Adrenal gland (tissue), 12 donors: ENCODE results near the gene ACER1. TPM values are rescaled to one million over a fixed set of nuclear protein-coding genes. Genes with fewer than 3 reads are reported as not detected.
"Not testable (repeated sequence)": the region's sequence is repeated elsewhere in the genome, so short reads cannot be mapped to it uniquely, and the experiment has no call there.

Experiments
- DNase-seq, 7 donors: peaks; one replicate each; pipeline ENCODE4 v3.0.0-alpha.2; 2019 to 2020
- H3K27ac ChIP-seq, 5 donors: fragments of 200-600 bp; sonication (generic) in 4 of 5; 1 replicate in 3 of 5; 2 replicates in 2 of 5; pipeline versions ENCODE4 v1.5.1 to v1.8.0; 2016 to 2020; ENCODE audit warnings: mild to moderate bottlenecking in 1 of 5
- H3K27me3 ChIP-seq: fragments of 200-600 bp; 2 replicates; pipeline ENCODE4 v1.8.0; 2021
- H3K36me3 ChIP-seq, 2 donors: fragments of 200-600 bp; replicated peaks in 1 of 2; 1 replicate in 1 of 2; 2 replicates in 1 of 2; pipeline versions ENCODE4 v1.5.1 to v1.8.0; 2018 to 2022
- H3K4me1 ChIP-seq, 2 donors: fragments of 200-600 bp; replicated peaks in 1 of 2; 1 replicate in 1 of 2; 2 replicates in 1 of 2; pipeline versions ENCODE4 v1.5.1 to v1.8.0; 2018 to 2021
- H3K4me3 ChIP-seq, 4 donors: fragments of 200-600 bp; sonication (generic) in 3 of 4; one replicate each; pipeline ENCODE4 v1.5.1; 2016 to 2018
- H3K9me3 ChIP-seq, 3 donors: fragments of 200-600 bp; sonication (generic) in 1 of 3; replicated peaks in 1 of 3; 1 replicate in 2 of 3; 2 replicates in 1 of 3; pipeline versions ENCODE4 v1.5.1 to v1.8.0; 2016 to 2021
- POLR2A ChIP-seq, 2 donors: fragments of 450-650 bp; IDR thresholded peaks; one replicate each; pipeline ENCODE4 v1.6.1; 2017; ENCODE audit warnings: antibody characterized with exemption in 2 of 2, mild to moderate bottlenecking in 2 of 2, moderate library complexity in 1 of 2
- WGBS, 4 donors: extraction: QIAGEN DNeasy Blood & Tissue Kit in 2 of 4; methylation state at CpG; one replicate each; pipeline versions ENCODE4 v1.1.5 to v1.1.7; 2013 to 2017; 5-methylcytosine and 5-hydroxymethylcytosine counted together
- intact Hi-C, 2 donors: fragments of 100-400 bp; cut with DNase I; formaldehyde crosslinking; loops; one replicate each; pipeline versions ENCODE4 v1.14.1 to v1.15.0; 2022 to 2023
- polyA plus RNA-seq, 3 donors: library from polyadenylated mRNA; stranded (reverse); fragments of 200-250 nt in 2 of 3; fragments of 350-450 nt in 1 of 3; fragmentation: Illumina TruSeq in 1 of 3; extraction: RNeasy Lipid Tissue Mini Kit (QIAGEN cat#74804) in 1 of 3; gene quantifications; one replicate each; pipeline ENCODE4 v1.2.3, GENCODE V29; 2013 to 2014
- total RNA-seq, 9 donors: library from RNA; depleted of rRNA in 4 of 9; stranded (reverse); fragments of >200 nt in 4 of 9; fragments of 120-200 nt in 1 of 9; fragmentation: NEBNext Ultra II Directional in 1 of 9; extraction: Animal tissue kit (Norgen Biotek cat#: 25700) in 1 of 9; gene quantifications; one replicate each; pipeline versions ENCODE4 v1.1.0 to v1.2.4, GENCODE V29; 2013 to 2023
- TF ChIP-seq, protein P1 (sequence below), 6 experiments: fragments of 450-650 bp in 4 of 6; fragments of 200-600 bp in 2 of 6; sonication (generic) in 1 of 6; IDR thresholded peaks; 1 replicate in 5 of 6; 2 replicates in 1 of 6; pipeline versions ENCODE4 v1.5.1 to v1.8.0; 2016 to 2021; ENCODE audit warnings: antibody characterized with exemption in 6 of 6, mild to moderate bottlenecking in 2 of 6, moderate library complexity in 1 of 6
- donor health status: healthy with polysubstance abuse.
- donor health status: Bipolar disorder and iron deficiency.
- donor health status: DM: yes; HTN: yes; CAD: no.
- donor health status: DM: no; HTN: no; CAD: no.
- donor health status: DM: no; HTN: no; CAD: no.
- donor health status: DM: yes; HTN: yes; CAD: no.

The ACER1 gene
- total and polyA plus RNA-seq, 12 donors = 0.11 to 0.16 TPM; not detected in 10

DNA sequence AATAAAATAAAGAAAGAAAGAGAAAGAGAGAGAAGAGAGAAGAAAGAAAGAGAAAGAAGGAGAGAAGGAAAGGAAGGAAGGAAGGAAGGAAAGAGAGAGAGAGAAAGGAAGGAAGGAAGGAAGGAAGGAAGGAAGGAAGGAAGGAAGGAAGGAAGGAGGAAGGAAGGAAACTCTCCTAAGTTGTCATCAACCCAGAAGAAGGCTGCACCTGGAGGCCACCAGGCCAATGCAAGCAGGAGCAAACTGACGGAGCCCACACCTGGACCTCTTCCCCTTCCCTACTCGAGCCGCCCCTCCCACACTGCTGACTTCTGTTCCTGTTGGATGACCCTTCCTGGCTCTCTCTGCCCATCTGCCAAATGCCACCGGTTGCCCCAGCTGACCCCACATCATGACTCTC lies 8.7 kb downstream of the ACER1 start:
- Histone ChIP-seq H3K27me3 (peaks cover 6% of the 10 kb centered on the region), H3K9me3 (no peaks in the 10 kb centered on the region), H3K4me1 (no peaks in the 10 kb centered on the region), H3K36me3 (no peaks in the 10 kb centered on the region), H3K4me3 (no peak overlapping the region), H3K27ac (no peak overlapping the region)
- no peak for TF ChIP-seq POLR2A (IDR thresholded peaks at IDR 0.05)
- TF ChIP-seq, protein P1, sequence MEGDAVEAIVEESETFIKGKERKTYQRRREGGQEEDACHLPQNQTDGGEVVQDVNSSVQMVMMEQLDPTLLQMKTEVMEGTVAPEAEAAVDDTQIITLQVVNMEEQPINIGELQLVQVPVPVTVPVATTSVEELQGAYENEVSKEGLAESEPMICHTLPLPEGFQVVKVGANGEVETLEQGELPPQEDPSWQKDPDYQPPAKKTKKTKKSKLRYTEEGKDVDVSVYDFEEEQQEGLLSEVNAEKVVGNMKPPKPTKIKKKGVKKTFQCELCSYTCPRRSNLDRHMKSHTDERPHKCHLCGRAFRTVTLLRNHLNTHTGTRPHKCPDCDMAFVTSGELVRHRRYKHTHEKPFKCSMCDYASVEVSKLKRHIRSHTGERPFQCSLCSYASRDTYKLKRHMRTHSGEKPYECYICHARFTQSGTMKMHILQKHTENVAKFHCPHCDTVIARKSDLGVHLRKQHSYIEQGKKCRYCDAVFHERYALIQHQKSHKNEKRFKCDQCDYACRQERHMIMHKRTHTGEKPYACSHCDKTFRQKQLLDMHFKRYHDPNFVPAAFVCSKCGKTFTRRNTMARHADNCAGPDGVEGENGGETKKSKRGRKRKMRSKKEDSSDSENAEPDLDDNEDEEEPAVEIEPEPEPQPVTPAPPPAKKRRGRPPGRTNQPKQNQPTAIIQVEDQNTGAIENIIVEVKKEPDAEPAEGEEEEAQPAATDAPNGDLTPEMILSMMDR (IDR thresholded peaks at IDR 0.05) = no peak
- 62 to 72% (median 67%) methylated on average over 4 of the region's 4 CpGs for WGBS, 4 donors
- intact Hi-C loops = no loop called here
- DNase-seq = no peak

DNA sequence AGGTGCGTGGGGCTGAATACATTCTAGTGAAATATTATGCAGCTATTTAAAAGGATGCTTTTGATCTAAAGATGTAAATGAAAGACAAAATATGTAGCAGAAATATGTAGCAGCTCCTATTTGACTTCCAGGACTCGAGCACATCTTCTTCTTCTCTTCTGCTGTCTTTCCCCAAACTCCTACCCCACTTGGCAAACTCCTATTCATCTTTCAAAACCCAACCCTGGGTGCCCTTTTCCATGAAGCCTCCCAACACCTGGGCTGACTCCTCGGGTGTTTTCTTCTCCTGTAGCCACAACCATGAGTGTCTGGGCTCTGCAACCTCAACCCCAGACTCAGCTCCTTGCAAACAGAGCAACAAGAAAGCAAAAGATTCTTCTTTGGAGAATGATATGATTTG lies 11.1 kb downstream of the ACER1 start:
- TF ChIP-seq POLR2A (IDR thresholded peaks at IDR 0.05) = no peak
- TF ChIP-seq, protein P1 (IDR thresholded peaks at IDR 0.05) = no peak
- 35 to 60% (median 52%) methylated on average over 3 of the region's 3 CpGs for WGBS, 4 donors
- DNase-seq = no peak
- Histone ChIP-seq H3K27me3 (peaks cover 6% of the 10 kb centered on the region), H3K27ac (no peak overlapping the region), H3K4me3 (no peak overlapping the region), H3K9me3 (no peaks in the 10 kb centered on the region), H3K36me3 (no peaks in the 10 kb centered on the region), H3K4me1 (no peaks in the 10 kb centered on the region)
- intact Hi-C loops = no loop called here

DNA sequence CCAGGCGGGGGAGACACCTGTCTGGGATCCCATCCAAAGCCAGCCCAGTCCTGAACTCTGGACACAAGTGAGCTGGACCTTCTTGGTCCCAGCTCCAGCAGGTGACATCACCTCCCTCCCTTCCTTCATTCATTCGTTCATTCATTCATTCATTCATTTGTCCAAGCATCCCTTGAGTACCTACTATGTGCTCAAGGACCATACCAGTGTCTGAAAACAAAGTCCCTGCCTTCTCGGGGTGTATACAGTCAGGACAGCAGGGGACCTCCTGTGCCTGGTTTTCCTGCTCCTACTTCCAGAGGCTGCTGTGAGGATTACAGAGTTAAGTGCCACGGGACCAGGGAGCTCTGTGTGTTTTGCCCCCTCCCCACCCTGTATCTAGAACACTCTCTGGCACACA lies 14.0 kb downstream of the ACER1 start:
- no peak for TF ChIP-seq POLR2A (IDR thresholded peaks at IDR 0.05)
- TF ChIP-seq, protein P1 (IDR thresholded peaks at IDR 0.05) = no peak

DNA sequence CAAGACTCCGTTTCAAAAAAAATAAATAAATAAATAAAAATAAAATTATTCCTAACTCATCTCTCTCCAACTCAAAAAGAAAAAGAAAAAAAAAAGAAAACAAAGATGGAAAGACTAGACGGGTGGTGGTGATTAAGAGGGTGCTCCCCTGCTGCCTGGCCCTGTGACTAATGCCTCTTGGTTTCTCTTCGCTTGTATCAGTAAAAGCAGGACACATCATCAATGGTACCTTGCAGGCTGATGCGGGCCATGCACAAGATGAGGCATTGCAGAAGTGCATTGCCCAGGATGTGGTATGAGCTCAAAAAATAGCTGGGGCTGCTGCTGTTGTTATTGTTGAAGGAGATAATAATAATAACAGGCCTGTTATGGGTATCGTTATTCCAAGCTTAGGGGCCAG lies 14.6 kb downstream of the ACER1 start:
- Histone ChIP-seq H3K4me1 (no peaks in the 10 kb centered on the region), H3K9me3 (no peaks in the 10 kb centered on the region), H3K36me3 (no peaks in the 10 kb centered on the region), H3K27ac (no peak overlapping the region), H3K27me3 (peaks cover 6% of the 10 kb centered on the region), H3K4me3 (no peak overlapping the region)
- TF ChIP-seq, protein P1 (IDR thresholded peaks at IDR 0.05) = no peak
- TF ChIP-seq POLR2A (IDR thresholded peaks at IDR 0.05) = no peak
- 63 to 76% (median 70%) methylated on average over 5 of the region's 5 CpGs for WGBS, 4 donors
- intact Hi-C loops = no loop called here
- no peak for DNase-seq

More for the DNA sequence above, 14.0 kb downstream of the ACER1 start:
- intact Hi-C loops = no loop called here
- peaks cover 6% of the 10 kb centered on the region for H3K27me3 ChIP-seq
- DNase-seq = no peak
- no peaks in the 10 kb centered on the region for H3K36me3 ChIP-seq
- H3K4me1 ChIP-seq = no peaks in the 10 kb centered on the region
- H3K9me3 ChIP-seq = no peaks in the 10 kb centered on the region
- 33 to 56% (median 44%) methylated on average over 4 of the region's 4 CpGs for WGBS, 4 donors
- no peak overlapping the region for H3K4me3 ChIP-seq
- H3K27ac ChIP-seq = no peak overlapping the region

DNA sequence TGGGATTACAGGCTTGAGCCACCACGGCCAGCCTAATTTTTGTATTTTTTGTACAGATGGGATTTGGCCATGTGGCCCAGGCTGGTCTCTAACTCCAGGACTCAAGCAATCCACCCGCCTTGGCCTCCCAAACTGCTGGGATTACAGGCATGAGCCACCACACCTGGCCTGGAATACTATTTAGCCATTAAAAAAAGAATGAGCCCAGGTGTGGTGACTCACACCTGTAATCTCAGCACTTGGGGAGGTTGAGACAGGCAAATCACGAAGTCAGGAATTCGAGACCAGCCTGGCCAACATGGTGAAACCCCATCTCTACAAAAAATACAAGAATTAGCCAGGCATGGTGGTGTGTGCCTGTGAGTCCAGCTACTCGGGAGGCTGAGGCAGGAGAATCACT lies 17.8 kb downstream of the ACER1 start:
- H3K4me3 ChIP-seq, H3K27me3 ChIP-seq, H3K4me1 ChIP-seq, intact Hi-C loops, H3K36me3 ChIP-seq, DNase-seq, H3K27ac ChIP-seq, H3K9me3 ChIP-seq: not testable (repeated sequence)
- WGBS, 4 donors = 74 to 85% (median 79%) methylated on average over 5 of the region's 5 CpGs
